DMS 273 (cell line): ENCODE results near the gene KCTD2.
"Not testable (repeated sequence)": the region's sequence is repeated elsewhere in the genome, so short reads cannot be mapped to it uniquely, and the experiment has no call there.

ENCODE experiments used
- DNase-seq: peaks from one replicate; lab custom pipeline; 2025; ENCODE audit not compliant: unreplicated experiment; lab: John Stamatoyannopoulos, UW

Gene KCTD2

DNA sequence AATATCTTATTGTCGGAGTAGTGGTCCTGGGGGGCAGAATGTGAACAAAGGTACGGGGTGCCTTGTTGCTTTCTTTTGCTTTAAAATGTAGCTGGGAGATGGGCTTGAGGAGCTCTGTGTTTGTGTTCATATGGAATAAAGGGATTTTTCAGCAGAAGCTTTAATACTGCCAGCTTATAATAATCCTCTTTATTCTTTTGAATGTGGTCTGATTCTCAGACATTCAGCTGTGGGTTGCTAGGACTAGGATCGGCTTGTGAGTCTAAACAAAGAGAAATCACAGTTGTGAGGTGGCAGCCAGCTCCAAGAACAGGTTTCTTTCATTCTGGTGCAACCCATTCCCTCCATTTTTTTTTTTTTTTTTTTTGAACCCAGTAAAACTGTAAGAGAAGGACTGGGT is 27.3 kb upstream of the KCTD2 start:
- no peak for DNase-seq

DNA sequence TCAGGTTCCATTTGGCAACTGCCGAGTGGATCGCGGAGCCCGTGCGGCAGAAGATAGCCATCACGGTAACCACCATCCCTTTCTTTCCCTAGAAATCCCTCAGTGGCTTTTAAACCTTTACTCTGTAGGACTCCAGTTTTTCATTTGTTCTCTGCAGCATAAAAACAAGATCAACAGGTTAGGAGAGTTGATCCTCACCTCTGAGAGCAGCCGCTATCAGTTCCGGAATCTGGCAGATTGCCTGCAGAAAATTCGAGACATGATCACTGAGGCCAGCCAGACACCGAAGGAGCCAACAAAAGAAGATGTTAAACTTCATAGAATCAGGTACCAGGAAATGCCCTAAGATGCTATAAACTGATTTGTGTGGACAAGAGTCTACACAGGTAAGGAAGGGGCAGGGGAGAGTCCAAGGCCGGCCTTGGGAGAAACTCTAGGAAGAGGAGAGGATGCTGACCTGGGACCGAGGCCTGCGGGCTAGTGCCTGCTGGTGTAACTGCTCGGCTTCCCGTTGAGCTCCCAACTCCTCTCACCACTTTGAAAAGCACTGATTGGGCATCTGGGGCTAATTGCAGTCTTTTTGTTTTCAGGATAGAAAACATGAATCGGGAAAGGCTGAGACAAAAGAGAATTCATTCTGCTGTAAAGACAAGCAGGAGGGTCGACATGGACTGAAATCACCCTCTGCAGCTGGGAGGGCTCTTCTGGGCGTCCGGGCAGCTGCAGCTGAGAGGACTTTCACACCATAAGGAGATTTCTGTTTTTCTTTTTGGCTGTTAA is 26.5 kb upstream of the KCTD2 start:
- DNase-seq, result no peak

DNA sequence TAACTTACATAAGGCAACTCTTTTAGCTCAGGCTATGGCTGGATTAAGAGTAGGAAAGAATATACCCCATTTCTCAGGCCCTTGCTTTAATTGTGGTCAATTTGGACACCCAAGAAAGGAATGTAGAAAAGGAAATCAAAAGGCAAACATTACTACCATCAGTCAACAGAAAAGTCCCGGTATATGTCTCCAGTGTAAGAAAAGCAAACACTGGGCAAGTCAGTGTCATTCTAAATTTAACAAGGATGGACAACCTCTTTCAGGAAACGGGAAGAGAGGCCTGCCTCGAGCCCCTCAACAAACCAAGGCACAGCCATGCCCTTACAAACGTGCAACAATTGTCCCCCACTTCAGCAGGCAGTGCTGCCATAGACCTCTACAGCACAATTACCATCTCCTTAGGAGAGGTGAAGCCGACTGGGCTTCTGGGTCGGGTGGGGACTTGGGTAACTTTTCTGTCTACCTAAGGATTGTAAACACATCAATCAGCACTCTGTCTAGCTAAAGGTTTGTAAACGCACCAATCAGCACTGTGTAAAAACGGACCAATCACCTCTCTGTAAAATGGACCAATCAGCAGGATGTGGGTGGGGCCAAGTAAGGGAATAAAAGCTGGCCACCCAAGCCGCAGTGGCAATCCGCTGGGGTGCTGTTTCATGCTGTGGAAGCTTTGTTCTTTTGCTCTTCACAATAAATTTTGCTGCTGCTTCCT is 22.2 kb upstream of the KCTD2 start:
- no peak for DNase-seq

GRCh38 chr17:75025398-75025734 is 21.7 kb upstream of the KCTD2 start:
- DNase-seq, result not testable (repeated sequence)

DNA sequence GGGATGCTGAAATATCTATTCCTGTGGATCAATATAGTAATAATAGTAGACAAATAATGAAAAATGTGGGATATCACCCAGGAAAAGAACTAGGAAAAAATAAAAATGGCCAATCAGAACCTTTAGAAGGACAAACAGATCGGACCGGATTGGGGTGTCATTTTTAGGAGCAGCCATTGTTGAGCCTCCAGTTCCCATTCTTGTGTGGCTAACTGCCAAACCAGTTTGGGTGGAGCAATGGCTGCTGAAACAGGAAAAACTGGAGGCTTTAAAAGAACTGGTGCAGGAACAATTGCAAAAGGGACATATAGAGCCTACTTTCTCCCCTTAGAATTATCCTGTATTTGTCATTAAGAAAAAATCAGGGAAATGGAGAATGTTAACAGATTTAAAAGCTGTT is 20.4 kb upstream of the KCTD2 start:
- DNase-seq, result not testable (repeated sequence)

DNA sequence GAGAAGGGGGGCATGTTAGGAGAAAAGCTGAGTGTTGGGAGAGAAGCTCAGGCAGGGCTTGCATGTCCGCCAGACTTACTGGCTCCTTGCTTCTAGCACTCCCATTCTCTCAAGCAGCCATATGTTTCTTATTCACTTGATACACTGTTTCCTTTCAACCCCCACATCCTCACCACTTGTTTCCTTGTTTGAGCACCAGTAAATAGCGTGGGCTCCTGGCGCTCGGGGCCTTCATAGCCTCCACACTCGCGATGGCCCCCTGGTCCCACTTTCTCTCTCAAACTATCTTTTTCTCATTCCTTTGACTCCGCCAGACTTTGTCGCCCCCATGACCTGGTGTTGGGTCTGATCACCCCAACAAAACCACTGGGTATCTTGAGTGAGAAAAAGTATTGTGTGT is 16.9 kb upstream of the KCTD2 start:
- no peak for DNase-seq

- peak; percentile 85 for DNase-seq
Observed at GRCh38 chr17:75031972-75032719, 14.9 kb upstream of the KCTD2 start.

GRCh38 chr17:75032720-75033280 is 14.2 kb upstream of the KCTD2 start:
- peak; percentile 66 for DNase-seq

DNA sequence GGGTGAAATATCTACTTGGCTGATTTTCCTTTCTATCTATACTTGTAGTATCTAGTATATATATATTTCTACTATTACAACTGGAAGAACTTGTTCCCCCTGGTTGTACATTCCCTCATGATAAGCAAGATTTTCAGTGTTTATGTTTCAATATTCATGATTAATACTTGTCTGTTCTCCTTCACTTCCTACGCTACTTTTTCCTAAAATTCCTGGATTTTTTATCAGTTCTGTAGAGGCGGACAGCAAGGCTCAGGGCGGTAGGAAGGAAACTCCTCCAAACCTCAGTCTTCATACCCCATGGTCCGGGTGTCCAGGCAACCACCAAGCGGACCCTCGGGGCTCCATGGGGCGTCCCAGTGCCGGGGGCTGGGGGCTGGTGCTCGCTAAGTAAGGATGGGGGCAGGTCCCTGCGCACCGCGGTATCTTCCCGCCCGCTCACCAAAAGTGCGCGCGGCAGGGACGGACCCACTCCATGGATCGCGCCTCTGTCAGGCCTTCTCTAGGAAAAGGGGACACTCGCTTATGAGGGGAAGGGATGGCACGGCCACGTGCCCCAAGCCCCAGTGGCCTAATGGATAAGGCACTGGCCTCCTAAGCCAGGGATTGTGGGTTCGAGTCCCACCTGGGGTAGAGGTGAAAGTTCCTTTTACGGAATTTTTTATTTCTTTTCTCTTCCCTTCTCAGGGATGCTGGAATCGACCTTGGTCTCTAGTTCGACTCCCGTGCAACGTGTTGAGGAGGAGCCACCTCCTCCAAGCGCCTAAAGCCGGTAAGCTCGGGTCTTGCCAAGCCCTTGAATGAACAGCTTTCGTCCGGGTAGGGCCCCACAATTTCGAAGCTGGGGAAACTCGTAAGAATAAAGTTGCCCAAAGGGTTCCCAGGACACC is 13.4 kb upstream of the KCTD2 start:
- DNase-seq, result peak; percentile 98

GRCh38 chr17:75034236-75034908 is 12.7 kb upstream of the KCTD2 start:
- DNase-seq, result peak; percentile 97

DNA sequence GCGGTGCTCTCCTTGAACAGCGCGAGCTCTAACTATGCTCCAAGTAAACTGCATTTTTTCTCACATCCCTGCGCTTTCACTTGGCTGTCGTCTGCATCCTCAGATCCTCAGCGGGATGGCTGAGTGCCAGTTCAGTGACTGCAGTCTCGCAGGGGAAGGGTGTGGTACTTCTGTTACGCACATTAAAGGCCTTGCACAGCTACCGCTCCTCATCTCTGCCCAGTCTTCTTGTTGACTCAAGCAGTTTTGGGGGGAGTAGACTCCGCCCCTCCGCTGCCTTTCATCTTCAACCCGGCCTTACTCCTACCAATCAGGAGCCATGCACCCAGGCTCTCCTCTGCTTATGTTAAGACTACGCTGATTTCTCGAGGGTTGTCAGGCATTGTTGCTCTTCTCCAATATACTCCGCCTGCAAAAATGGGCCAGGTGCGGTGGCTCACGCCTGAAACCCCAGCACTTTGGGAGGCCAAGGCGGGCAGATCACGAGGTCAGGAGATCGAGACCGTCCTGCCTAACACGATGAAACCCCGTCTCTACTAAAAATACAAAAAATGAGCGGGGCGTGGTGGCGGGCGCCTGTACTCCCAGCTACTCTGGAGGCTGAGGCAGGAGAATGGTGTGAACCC is 10.3 kb upstream of the KCTD2 start:
- DNase-seq, result peak; percentile 39

DNA sequence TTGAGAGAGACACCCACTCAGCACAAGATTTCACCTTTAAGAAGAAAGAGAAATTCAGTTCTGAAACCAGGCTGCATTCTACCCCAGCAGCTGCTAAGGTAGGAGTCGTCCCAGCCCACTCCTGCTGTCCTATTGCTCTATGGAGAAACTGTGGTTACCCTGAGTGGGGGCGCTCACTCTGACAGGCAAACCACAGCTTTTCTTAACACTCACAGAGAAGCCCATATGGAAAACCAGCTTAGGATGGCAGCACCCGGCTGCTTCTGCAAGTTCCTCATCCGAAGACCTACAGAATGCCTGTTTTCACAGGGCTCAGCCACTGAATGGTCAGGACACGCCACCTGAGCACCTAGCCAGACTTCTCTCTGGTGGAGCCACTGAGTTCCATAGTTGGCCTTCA is 7.8 kb upstream of the KCTD2 start:
- DNase-seq, result no peak

- no peak for DNase-seq
Observed at GRCh38 chr17:75041656-75042280, 5.3 kb upstream of the KCTD2 start.

- DNase-seq, result not testable (repeated sequence)
Observed at GRCh38 chr17:75043789-75044188, 3.2 kb upstream of the KCTD2 start.

DNA sequence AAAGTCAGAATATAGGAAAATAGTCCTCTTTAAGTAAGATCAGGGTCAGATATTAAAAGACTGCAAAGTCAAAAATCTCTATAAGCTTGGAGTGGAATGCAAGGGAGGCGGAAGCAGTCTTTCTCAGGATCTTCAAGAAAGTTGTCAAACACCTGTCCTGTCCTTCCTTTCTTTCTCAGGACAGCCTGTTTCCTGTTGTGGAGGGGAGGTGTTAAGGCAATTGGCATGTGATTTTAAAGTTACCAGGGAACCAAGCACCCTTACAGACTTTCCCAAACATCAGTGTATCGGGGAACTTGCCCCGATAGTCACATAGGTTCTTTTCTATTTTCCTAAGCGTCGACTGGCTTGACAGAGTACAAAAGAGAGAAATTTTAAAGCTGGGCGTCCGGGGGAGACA is 2.3 kb upstream of the KCTD2 start:
- DNase-seq, result no peak

DNA sequence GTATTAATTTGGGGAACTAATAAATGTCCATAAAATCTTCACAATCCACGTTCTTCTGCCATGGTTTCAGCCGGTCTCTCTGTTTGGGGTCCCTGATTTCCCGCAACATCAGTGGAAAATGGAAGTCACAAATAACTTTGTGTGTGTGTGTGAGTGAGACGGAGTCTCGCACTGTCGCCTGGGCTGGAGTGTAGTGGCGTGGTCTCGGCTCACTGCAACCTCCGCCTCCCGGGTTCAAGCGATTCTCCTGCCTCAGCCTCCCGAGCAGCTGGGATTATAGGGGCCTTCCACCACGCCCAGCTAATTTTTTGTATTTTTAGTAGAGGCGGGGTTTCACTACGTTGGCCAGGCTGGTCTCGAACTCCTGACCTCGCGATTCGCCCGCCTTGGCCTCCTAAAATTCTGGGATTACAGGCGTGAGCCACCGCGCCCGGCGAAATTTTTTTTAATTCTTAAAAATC is 1.0 kb upstream of the KCTD2 start:
- not testable (repeated sequence) for DNase-seq

DNA sequence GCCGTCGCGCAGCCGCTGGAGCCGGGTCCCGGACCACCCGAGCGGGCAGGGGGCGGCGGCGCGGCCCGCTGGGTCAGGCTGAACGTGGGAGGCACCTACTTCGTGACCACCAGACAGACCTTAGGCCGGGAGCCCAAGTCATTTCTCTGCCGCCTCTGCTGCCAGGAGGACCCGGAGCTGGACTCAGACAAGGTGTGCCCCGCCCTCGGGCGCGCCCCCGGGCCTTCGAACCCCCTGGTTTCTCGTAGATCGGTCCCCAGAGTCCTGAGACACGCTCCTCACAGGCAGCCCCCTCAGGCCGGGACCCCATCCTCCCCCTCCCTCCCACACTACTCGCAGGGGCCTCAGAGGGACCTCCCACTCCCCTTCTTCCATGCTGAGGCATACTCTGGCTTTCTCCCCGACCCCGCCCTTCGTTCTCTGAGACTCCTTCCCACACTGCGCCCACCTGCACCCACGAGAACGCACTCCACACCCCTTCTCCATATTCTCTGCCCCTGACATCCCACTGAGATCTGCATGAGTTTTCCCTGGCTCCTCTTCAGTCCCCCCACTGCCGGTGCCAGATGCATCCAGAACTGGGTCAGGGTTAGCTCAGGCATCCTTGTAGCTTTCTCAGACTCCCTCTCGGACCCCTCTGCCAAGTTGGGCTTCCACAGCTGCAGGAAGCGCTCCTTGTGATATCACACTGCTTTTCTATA is 523 bp downstream of the KCTD2 start:
- DNase-seq, result peak; percentile 51

- DNase-seq, result peak; percentile 29
Observed at GRCh38 chr17:75048249-75048878, 1.3 kb downstream of the KCTD2 start.
